Ovary (tissue), 9 donors: ENCODE results near the gene BRIP1. TPM values are rescaled to one million over a fixed set of nuclear protein-coding genes. Genes with fewer than 3 reads are reported as not detected.

Experiments used
- DNase-seq, 5 donors: peaks; one replicate each; pipeline ENCODE4 v3.0.0-alpha.2; 2019 to 2020
- H3K27ac ChIP-seq, 2 donors: fragments of 200-600 bp; one replicate each; pipeline versions ENCODE4 v1.5.1 to v1.8.0; 2019 to 2022
- H3K27me3 ChIP-seq: fragments of 200-600 bp; one replicate; pipeline ENCODE4 v1.8.0; 2022
- H3K36me3 ChIP-seq: fragments of 200-600 bp; sonication (generic); one replicate; pipeline ENCODE4 v1.5.1; 2019
- H3K4me1 ChIP-seq: one replicate; pipeline ENCODE4 v1.8.1; 2013; ENCODE audit warnings: mild to moderate bottlenecking, moderate library complexity; ENCODE audit not compliant: insufficient read depth
- H3K4me3 ChIP-seq: fragments of 200-600 bp; sonication (generic); one replicate; pipeline ENCODE4 v1.5.1; 2017
- H3K9me3 ChIP-seq, 2 donors: fragments of 200-600 bp in 1 of 2; sonication (generic) in 1 of 2; one replicate each; pipeline versions ENCODE4 v1.5.1 to v1.8.1; 2013 to 2019; ENCODE audit warnings: mild to moderate bottlenecking in 1 of 2, moderate library complexity in 1 of 2
- CTCF ChIP-seq, 3 donors: fragments of 450-650 bp in 2 of 3; fragments of 200-600 bp in 1 of 3; IDR thresholded peaks; one replicate each; pipeline versions ENCODE4 v1.5.1 to v1.8.0; 2016 to 2022; ENCODE audit warnings: antibody characterized with exemption in 3 of 3, mild to moderate bottlenecking in 1 of 3
- EP300 ChIP-seq: sonication (generic); formaldehyde crosslinking; IDR thresholded peaks from one replicate; pipeline ENCODE4 v1.6.1; 2017; ENCODE audit warnings: antibody characterized with exemption
- POLR2A ChIP-seq: fragments of 450-650 bp; IDR thresholded peaks from one replicate; pipeline ENCODE4 v1.6.1; 2017; ENCODE audit warnings: antibody characterized with exemption, mild to moderate bottlenecking, moderate library complexity
- WGBS, 3 donors: extraction: QIAGEN DNeasy Blood & Tissue Kit in 1 of 3; methylation state at CpG; one replicate each; pipeline versions ENCODE4 v1.1.5 to v1.1.7; 2013 to 2017; 5-methylcytosine and 5-hydroxymethylcytosine counted together
- intact Hi-C, 4 donors: fragments of 100-400 bp; cut with DNase I; formaldehyde crosslinking; loops; one replicate each; pipeline versions ENCODE4 v1.11.0 to v1.15.1; 2022 to 2023
- polyA plus RNA-seq, 2 donors: library from polyadenylated mRNA; stranded (reverse); fragments of 200-250 nt in 1 of 2; fragments of 350-450 nt in 1 of 2; fragmentation: Illumina TruSeq in 1 of 2; extraction: RNeasy Lipid Tissue Mini Kit (QIAGEN cat#74804) in 1 of 2; gene quantifications; one replicate each; pipeline ENCODE4 v1.2.3, GENCODE V29; 2013 to 2014
- total RNA-seq, 7 donors: library from RNA; depleted of rRNA in 2 of 7; stranded (reverse); fragments of >200 nt in 2 of 7; fragmentation: NEBNext Ultra II Directional in 3 of 7; extraction: Animal tissue kit (Norgen Biotek cat#: 25700) in 3 of 7; gene quantifications; one replicate each; pipeline versions ENCODE4 v1.1.0 to v1.2.4, GENCODE V29; 2016 to 2023
- donor health status: DM: no; HTN: no; CAD: no; lungs with moderate emphysema.
- donor health status: DM: no; HTN: no; CAD: no.
- donor health status: Bipolar disorder and iron deficiency.
- donor health status: DM: yes; HTN: yes; CAD: no.
- donor health status: DM: no; HTN: no; CAD: no.
- donor health status: DM: yes; HTN: yes; CAD: no.

BRIP1 gene
- total and polyA plus RNA-seq, 9 donors, result 0.11 to 2.3 (median 1.1) TPM

- no peaks in the 10 kb centered on the region for H3K4me1 ChIP-seq
- TF ChIP-seq CTCF (IDR thresholded peaks at IDR 0.05) (no peak), POLR2A (no peak), EP300 (no peak)
- no peak overlapping the region for H3K27ac ChIP-seq
- no peak for DNase-seq
- no peaks in the 10 kb centered on the region for H3K27me3 ChIP-seq
- intact Hi-C loops, result no loop called here
- H3K36me3 ChIP-seq, result no peaks in the 10 kb centered on the region
- no peaks in the 10 kb centered on the region for H3K9me3 ChIP-seq
- 95 to 98% (median 97%) methylated on average over 2 of the region's 2 CpGs for WGBS, 3 donors
- no peak overlapping the region for H3K4me3 ChIP-seq
Measured at GRCh38 chr17:61714300-61714699, 149.0 kb downstream of the BRIP1 start.

- intact Hi-C loops, result no loop called here
- Histone ChIP-seq H3K4me3 (no peak overlapping the region), H3K36me3 (no peaks in the 10 kb centered on the region), H3K4me1 (no peaks in the 10 kb centered on the region), H3K9me3 (no peaks in the 10 kb centered on the region), H3K27ac (no peak overlapping the region), H3K27me3 (no peaks in the 10 kb centered on the region)
- TF ChIP-seq POLR2A (no peak), EP300 (no peak), CTCF (IDR thresholded peaks at IDR 0.05) (no peak)
- 91 to 98% (median 97%) methylated on average over 1 of the region's 1 CpG for WGBS, 3 donors
- no peak for DNase-seq
Measured at GRCh38 chr17:61713035-61713434, 150.3 kb downstream of the BRIP1 start.

- WGBS, 3 donors, result 92 to 96% (median 95%) methylated on average over 4 of the region's 4 CpGs
- H3K36me3 ChIP-seq, result no peaks in the 10 kb centered on the region
- no peak overlapping the region for H3K27ac ChIP-seq
- TF ChIP-seq POLR2A (no peak), EP300 (no peak), CTCF (IDR thresholded peaks at IDR 0.05) (no peak)
- no peaks in the 10 kb centered on the region for H3K9me3 ChIP-seq
- intact Hi-C loops, result no loop called here
- H3K4me1 ChIP-seq, result no peaks in the 10 kb centered on the region
- H3K4me3 ChIP-seq, result no peak overlapping the region
- no peaks in the 10 kb centered on the region for H3K27me3 ChIP-seq
- no peak for DNase-seq
Measured at GRCh38 chr17:61710546-61710945, 152.8 kb downstream of the BRIP1 start.

GRCh38 chr17:61709567-61709966, 153.8 kb downstream of the BRIP1 start:
- intact Hi-C loops, result no loop called here
- no peak overlapping the region for H3K4me3 ChIP-seq
- H3K27me3 ChIP-seq, result no peaks in the 10 kb centered on the region
- H3K36me3 ChIP-seq, result no peaks in the 10 kb centered on the region
- TF ChIP-seq CTCF (IDR thresholded peaks at IDR 0.05) (no peak), EP300 (no peak), POLR2A (no peak)
- H3K9me3 ChIP-seq, result no peaks in the 10 kb centered on the region
- WGBS, 3 donors, result 99 to 100% (median 100%) methylated on average over 1 of the region's 1 CpG
- no peak for DNase-seq
- H3K27ac ChIP-seq, result no peak overlapping the region
- no peaks in the 10 kb centered on the region for H3K4me1 ChIP-seq
